Muscle layer of duodenum (tissue), 2 donors: ENCODE measurements around the gene BCL11B.

ENCODE experiments used
- H3K27ac ChIP-seq: one replicate; pipeline ENCODE4 v1.7.0; 2013; ENCODE audit warnings: mild to moderate bottlenecking, low read length
- H3K27me3 ChIP-seq: one replicate; pipeline ENCODE4 v1.7.0; 2013; ENCODE audit warnings: low read depth, mild to moderate bottlenecking, control low read depth, low read length
- H3K36me3 ChIP-seq, 2 donors: one replicate each; pipeline ENCODE4 v1.7.0; 2013; ENCODE audit warnings: low read length in 2 of 2, control low read depth in 1 of 2, mild to moderate bottlenecking in 1 of 2; ENCODE audit not compliant: insufficient read depth in 2 of 2, control insufficient read depth in 1 of 2
- H3K4me1 ChIP-seq, 2 donors: one replicate each; pipeline ENCODE4 v1.7.0; 2013; ENCODE audit warnings: low read length in 2 of 2, mild to moderate bottlenecking in 2 of 2, control low read depth in 1 of 2, moderate library complexity in 1 of 2; ENCODE audit not compliant: insufficient read depth in 2 of 2, control insufficient read depth in 1 of 2
- H3K4me3 ChIP-seq, 2 donors: one replicate each; pipeline ENCODE4 v1.7.0; 2013; ENCODE audit warnings: low read length in 2 of 2, low read depth in 1 of 2, mild to moderate bottlenecking in 1 of 2
- H3K9me3 ChIP-seq, 2 donors: one replicate each; pipeline ENCODE4 v1.7.0; 2013; ENCODE audit warnings: low read length in 2 of 2, control low read depth in 1 of 2, mild to moderate bottlenecking in 1 of 2; ENCODE audit not compliant: control insufficient read depth in 1 of 2
- donor health status: healthy.

BCL11B gene

GRCh38 chr14:99179506-99179905 lies 92.5 kb downstream of the BCL11B start:
- no peak overlapping the region for H3K27ac ChIP-seq
- H3K36me3 ChIP-seq = no peaks in the 10 kb centered on the region
- no peak overlapping the region for H3K4me3 ChIP-seq
- no peaks in the 10 kb centered on the region for H3K27me3 ChIP-seq
- H3K9me3 ChIP-seq = no peaks in the 10 kb centered on the region
- H3K4me1 ChIP-seq = no peaks in the 10 kb centered on the region

GRCh38 chr14:99177886-99178835 lies 93.8 kb downstream of the BCL11B start:
- Histone ChIP-seq H3K9me3 (no peaks in the 10 kb centered on the region), H3K4me1 (no peaks in the 10 kb centered on the region), H3K36me3 (no peaks in the 10 kb centered on the region), H3K27ac (no peak overlapping the region), H3K4me3 (no peak overlapping the region), H3K27me3 (no peaks in the 10 kb centered on the region)

DNA sequence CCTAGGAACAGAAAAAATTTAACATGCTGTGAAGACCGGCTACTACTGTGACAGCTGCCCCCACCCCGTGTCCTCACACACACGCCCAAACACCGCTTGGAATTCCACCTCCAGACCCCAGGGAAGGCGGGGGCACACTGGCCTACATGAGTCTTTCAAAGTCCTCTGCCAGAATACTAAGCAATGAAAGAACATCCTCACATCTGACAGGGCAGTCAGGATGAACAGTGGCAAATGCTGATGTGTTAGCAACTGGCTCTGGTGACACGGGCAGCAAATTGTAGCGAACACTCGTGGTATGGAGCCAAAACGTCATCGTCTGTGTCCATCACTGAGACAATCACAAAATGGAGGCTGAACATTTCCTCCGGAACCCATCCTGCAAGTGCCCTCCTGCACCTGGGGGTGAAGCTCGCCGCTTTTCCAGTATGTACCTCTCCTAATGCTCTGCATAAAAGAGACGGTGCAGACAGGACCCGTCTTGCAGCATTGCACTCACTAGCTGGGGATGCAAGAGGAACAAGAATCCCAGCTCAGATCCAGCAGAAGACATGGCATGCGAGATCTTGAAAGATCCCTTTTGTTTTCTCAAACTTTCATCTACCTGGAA lies 94.8 kb downstream of the BCL11B start:
- H3K4me1 ChIP-seq = no peaks in the 10 kb centered on the region
- no peak overlapping the region for H3K27ac ChIP-seq
- no peak overlapping the region for H3K4me3 ChIP-seq
- H3K27me3 ChIP-seq = no peaks in the 10 kb centered on the region
- no peaks in the 10 kb centered on the region for H3K9me3 ChIP-seq
- no peaks in the 10 kb centered on the region for H3K36me3 ChIP-seq

DNA sequence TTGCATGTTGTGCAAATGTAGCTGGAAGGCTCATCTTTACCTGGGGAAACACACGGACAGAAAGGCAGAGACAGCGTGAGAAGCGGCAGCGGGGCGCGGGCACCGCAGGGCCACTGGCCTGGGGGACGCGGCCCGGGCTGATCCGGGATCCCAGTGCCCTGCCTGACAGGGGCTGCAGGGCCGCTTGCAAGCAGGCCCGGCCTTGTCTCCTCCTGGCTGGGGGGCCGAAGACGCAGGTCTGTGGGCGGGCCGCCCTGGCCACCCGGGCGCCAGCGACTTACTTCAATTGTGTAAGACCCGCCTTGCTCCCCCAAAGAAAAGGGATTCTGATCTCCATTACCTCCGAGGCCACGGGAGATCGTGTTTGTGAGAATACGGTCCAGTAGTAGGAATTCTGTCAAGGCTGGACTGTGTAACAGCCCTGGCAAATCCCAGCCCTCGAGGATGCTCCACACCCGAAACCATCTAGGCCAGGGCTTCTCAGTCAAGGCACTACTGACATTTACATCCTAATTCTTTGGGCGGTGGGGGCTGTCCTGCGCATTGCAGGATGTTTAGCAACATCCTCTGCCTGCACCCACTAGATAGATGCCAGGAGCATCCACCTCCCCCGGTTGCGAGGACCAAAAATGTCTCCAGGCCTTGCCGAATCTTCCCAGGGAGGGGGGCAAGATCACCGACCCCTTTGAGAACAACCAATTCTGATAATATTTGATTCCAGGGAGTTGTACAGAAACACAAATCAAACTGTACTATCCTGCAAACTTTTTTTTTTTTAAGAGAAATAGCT lies 95.6 kb downstream of the BCL11B start:
- no peak overlapping the region for H3K4me3 ChIP-seq
- no peak overlapping the region for H3K27ac ChIP-seq
- no peaks in the 10 kb centered on the region for H3K4me1 ChIP-seq
- no peaks in the 10 kb centered on the region for H3K36me3 ChIP-seq
- H3K9me3 ChIP-seq = no peaks in the 10 kb centered on the region
- H3K27me3 ChIP-seq = no peaks in the 10 kb centered on the region

DNA sequence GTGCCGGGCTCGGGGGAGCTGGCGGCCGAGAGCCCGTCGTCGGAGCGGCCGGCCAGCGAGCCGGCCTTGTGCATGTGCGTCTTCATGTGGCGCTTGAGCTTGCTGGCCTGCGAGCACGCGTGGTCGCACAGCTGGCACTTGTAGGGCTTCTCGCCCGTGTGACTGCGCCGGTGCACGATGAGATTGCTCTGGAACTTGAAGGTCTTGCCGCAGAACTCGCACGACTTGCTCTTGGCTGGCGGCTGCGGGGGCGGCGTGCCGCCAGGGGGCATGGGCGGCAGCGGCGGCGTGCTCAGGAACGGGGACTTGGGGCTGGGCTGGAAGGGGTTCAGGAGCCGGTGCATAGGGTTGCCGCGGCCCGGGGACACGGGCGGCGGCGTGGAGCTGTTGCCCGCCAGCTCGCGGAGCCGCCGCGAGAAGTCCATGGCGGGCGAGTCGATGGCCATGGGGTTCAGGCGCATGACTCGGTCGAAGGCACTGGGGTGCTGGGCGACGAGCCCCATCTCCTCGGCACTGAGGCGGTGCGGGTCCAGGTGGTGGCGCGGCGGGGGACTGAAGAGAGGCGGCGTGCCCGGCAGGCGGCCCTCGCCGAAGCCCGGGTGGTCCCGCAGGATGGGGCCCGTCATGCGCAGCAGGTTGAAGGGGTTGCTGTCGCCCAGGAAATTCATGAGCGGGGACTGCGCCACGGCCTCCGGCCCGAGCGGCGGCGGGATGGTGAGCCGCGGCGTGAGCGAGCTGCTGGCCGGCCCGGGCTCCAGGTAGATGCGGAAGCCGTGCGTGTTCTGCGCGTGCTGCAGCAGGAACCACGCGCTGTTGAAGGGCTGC lies 96.5 kb downstream of the BCL11B start:
- no peaks in the 10 kb centered on the region for H3K9me3 ChIP-seq
- no peaks in the 10 kb centered on the region for H3K27me3 ChIP-seq
- H3K4me1 ChIP-seq = no peaks in the 10 kb centered on the region
- H3K36me3 ChIP-seq = no peaks in the 10 kb centered on the region
- no peak overlapping the region for H3K27ac ChIP-seq
- H3K4me3 ChIP-seq = no peak overlapping the region

GRCh38 chr14:99174770-99175319 lies 97.2 kb downstream of the BCL11B start:
- no peaks in the 10 kb centered on the region for H3K36me3 ChIP-seq
- no peaks in the 10 kb centered on the region for H3K4me1 ChIP-seq
- no peaks in the 10 kb centered on the region for H3K9me3 ChIP-seq
- H3K4me3 ChIP-seq = no peak overlapping the region
- H3K27ac ChIP-seq = no peak overlapping the region
- H3K27me3 ChIP-seq = no peaks in the 10 kb centered on the region

GRCh38 chr14:99174081-99174769 lies 97.8 kb downstream of the BCL11B start:
- Histone ChIP-seq H3K9me3 (no peaks in the 10 kb centered on the region), H3K4me1 (no peaks in the 10 kb centered on the region), H3K27ac (no peak overlapping the region), H3K4me3 (no peak overlapping the region), H3K27me3 (no peaks in the 10 kb centered on the region), H3K36me3 (no peaks in the 10 kb centered on the region)

- H3K27ac ChIP-seq = no peak overlapping the region
- H3K4me1 ChIP-seq = no peaks in the 10 kb centered on the region
- no peak overlapping the region for H3K4me3 ChIP-seq
- H3K27me3 ChIP-seq = no peaks in the 10 kb centered on the region
- H3K36me3 ChIP-seq = no peaks in the 10 kb centered on the region
- no peaks in the 10 kb centered on the region for H3K9me3 ChIP-seq
These were observed 98.5 kb downstream of the BCL11B start for GRCh38 chr14:99173506-99173905.

DNA sequence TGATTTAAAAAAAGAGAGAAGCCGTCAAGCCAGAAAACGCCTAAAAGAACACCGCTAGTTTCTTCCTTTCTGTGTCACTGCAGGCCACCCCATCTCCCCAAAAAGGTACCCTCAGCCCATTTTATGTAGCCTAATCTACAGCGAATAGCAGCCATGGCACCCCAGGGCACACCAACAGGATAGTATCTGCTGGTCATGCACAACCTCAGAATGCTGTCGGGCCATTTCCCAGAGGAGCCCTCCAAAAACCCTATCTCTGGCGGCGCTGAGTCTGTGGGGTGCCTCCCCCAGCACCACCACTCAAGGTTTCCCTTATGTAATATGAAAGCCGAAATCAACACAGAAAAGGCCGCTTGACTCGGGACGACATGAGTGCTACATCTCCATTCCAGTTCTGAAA lies 98.9 kb downstream of the BCL11B start:
- no peak overlapping the region for H3K27ac ChIP-seq
- H3K4me3 ChIP-seq = no peak overlapping the region
- no peaks in the 10 kb centered on the region for H3K4me1 ChIP-seq
- no peaks in the 10 kb centered on the region for H3K36me3 ChIP-seq
- no peaks in the 10 kb centered on the region for H3K9me3 ChIP-seq
- H3K27me3 ChIP-seq = no peaks in the 10 kb centered on the region

DNA sequence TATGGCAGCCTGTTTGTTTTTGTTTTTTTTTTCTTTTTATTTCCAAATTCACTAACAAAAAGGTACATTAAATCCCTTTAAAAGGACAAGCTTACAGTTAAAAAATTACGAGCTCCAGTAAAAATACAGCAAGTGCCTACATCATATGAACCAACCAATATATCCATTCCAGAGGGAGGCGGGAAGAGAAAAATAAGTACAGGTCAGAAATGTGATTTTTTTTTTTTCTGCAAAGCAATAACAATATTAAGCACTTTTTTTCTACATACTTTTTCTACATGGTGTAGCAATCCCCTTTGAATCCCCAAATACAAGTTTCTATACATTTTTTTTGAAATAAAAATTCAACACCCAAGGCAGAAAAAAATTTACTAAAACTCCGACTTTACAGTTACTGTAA lies 100.6 kb downstream of the BCL11B start:
- Histone ChIP-seq H3K27ac (no peak overlapping the region), H3K36me3 (no peaks in the 10 kb centered on the region), H3K4me1 (no peaks in the 10 kb centered on the region), H3K9me3 (no peaks in the 10 kb centered on the region), H3K27me3 (no peaks in the 10 kb centered on the region), H3K4me3 (no peak overlapping the region)
